ENCODE data around the gene NUP93. TPM values are rescaled to one million over a fixed set of nuclear protein-coding genes. Genes with fewer than 3 reads are reported as not detected.

Gene NUP93
- total RNA-seq, 1 experiment from 2014 or later: 144 TPM

DNA sequence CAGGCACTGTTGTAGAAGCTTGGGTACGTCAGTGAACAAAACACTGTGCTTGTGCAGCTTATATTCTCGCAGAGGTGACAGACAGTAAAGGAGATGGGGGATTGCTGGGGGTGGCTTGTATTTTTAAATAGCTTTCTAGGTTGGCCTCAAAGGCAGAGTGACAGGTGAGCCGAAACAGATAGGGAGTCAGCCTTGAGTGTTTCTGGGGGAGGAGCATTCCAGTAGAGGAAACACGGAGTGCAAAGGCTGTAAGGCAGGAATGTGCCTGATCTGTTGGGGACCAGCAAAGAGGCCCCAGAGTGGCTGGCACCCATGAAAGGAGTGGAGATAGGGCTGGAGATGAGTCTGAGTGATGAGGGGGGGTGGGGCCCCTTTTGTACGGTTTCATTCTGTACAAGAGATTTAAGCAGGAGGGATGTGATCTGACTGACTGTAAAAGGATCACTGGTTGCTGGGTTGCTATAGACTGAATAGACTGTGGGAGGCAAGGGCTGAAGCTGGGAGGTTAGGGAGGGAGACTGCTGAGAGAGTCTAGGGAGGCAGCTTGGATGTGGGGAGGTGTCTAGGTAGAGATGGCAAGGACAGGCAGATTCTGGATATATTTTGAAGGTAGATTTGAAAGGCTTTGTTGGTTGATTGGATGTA, 15.2 kb downstream of the NUP93 start:
- H2AFZ ChIP-seq (ENCODE audit: low read depth, low read length, poor library complexity, severe bottlenecking): no peak overlapping the region
- RAD21 ChIA-PET (ENCODE audit: low non-redundant PET in 1 of 2, low total read pairs in 2 of 2, uncharacterized antibody in 2 of 2, unreplicated experiment in 2 of 2): no interaction called here
- H3K4me2 ChIP-seq (ENCODE audit: low read length): no peak overlapping the region
- no peak overlapping the region for H3K4me3 ChIP-seq (replicated peaks in 1 of 2; ENCODE audit: low read depth in 1 of 2, low read length in 2 of 2)
- intact Hi-C loops (cut with micrococcal nuclease): no loop called here
- no peak for TF ChIP-seq CEBPB (IDR thresholded peaks at IDR 0.05; ENCODE audit: low read depth)
- peaks cover 8% of the 10 kb centered on the region; the same call in 1 of the 2 replicates for H4K20me1 ChIP-seq (ENCODE audit: insufficient read depth)
- peaks cover 89% of the 10 kb centered on the region for H3K79me2 ChIP-seq (ENCODE audit: insufficient read depth, low read length)
- H3K27me3 ChIP-seq (ENCODE audit: insufficient read depth, low read length): no peaks in the 10 kb centered on the region
- H3K9me3 ChIP-seq (ENCODE audit: control insufficient read depth in 1 of 2, insufficient read depth in 1 of 2, low read depth in 1 of 2, low read length in 2 of 2): no peaks in the 10 kb centered on the region
- peaks cover 3 to 12% of the 10 kb centered on the region in 2 experiments; a peak in 1 of 4 replicates for H3K36me3 ChIP-seq (ENCODE audit: control insufficient read depth in 1 of 2, insufficient read depth in 2 of 2, low read length in 2 of 2)
- peaks cover 0 to 22% of the 10 kb centered on the region in 2 experiments; a peak in 2 of 4 replicates for H3K4me1 ChIP-seq (ENCODE audit: control insufficient read depth in 1 of 2, insufficient read depth in 2 of 2, low read length in 2 of 2)
- no peak overlapping the region for H3K27ac ChIP-seq (ENCODE audit: low read depth, low read length)
- BruUV-seq (replicated peaks): no TSS peak
- H3K9ac ChIP-seq (ENCODE audit: low read length): no peak overlapping the region
- CTCF ChIA-PET: no interaction called here
- DNase-seq (ENCODE audit: low read depth, low spot score) (no peak), ATAC-seq (no peak)
- POLR2A ChIA-PET: no interaction called here
- no peaks in the 10 kb centered on the region for H3K9me2 ChIP-seq (ENCODE audit: insufficient read depth)

DNA sequence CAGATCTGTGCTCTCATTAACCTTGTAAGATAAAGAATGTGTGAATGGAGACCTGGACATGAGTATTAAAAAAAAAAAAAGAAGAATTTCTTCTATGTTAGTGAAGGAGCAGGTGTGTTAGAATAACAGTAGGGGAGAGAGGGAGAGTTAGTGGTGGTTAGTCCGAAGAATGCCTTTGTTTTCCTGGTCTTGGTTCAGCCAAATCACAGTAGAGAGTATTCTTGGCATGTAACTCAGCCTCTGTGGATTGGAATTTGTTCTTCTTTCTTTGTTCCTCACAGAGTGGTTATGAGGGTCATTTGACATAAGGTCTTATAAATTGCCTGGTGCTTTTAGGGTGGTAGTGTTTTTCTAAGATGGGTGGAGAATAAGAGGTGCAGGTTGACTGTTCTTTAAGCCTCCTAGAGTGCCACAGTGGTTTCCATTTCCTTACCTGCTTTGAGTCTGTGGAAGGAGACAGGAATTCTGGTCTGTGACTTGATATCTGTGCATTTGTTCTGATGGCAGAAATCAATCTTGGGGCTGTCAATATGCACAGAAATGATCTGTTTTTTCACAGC, 17.6 kb downstream of the NUP93 start:
- no peak for ATAC-seq
- Histone ChIP-seq H3K9ac (ENCODE audit: low read length) (no peak overlapping the region), H3K4me1 (ENCODE audit: control insufficient read depth in 1 of 2, insufficient read depth in 2 of 2, low read length in 2 of 2) (peaks cover 0 to 11% of the 10 kb centered on the region in 2 experiments; a peak in 2 of 4 replicates), H3K27ac (ENCODE audit: low read depth, low read length) (no peak overlapping the region), H3K9me3 (ENCODE audit: control insufficient read depth in 1 of 2, insufficient read depth in 1 of 2, low read depth in 1 of 2, low read length in 2 of 2) (no peaks in the 10 kb centered on the region), H4K20me1 (ENCODE audit: insufficient read depth) (peaks cover 8% of the 10 kb centered on the region; the same call in 1 of the 2 replicates), H2AFZ (ENCODE audit: low read depth, low read length, poor library complexity, severe bottlenecking) (no peak overlapping the region), H3K79me2 (ENCODE audit: insufficient read depth, low read length) (peaks cover 98% of the 10 kb centered on the region), H3K27me3 (ENCODE audit: insufficient read depth, low read length) (no peaks in the 10 kb centered on the region), H3K9me2 (ENCODE audit: insufficient read depth) (no peaks in the 10 kb centered on the region), H3K4me3 (replicated peaks in 1 of 2; ENCODE audit: low read depth in 1 of 2, low read length in 2 of 2) (no peak overlapping the region), H3K36me3 (ENCODE audit: control insufficient read depth in 1 of 2, insufficient read depth in 2 of 2, low read length in 2 of 2) (peaks cover 3 to 16% of the 10 kb centered on the region in 2 experiments; a peak in 1 of 4 replicates), H3K4me2 (ENCODE audit: low read length) (no peak overlapping the region)
- TF ChIP-seq CEBPB (IDR thresholded peaks at IDR 0.05; ENCODE audit: low read depth): no peak
- TF ChIP-seq, protein P1, sequence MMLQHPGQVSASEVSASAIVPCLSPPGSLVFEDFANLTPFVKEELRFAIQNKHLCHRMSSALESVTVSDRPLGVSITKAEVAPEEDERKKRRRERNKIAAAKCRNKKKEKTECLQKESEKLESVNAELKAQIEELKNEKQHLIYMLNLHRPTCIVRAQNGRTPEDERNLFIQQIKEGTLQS (IDR thresholded peaks at IDR 0.05): no peak
- no peak for TF ChIP-seq FOSL1 (IDR thresholded peaks at IDR 0.05; ENCODE audit: low read depth)
- TF ChIP-seq ZNF274 (IDR thresholded peaks at IDR 0.05; ENCODE audit: low read depth, low read length): no peak
- TF ChIP-seq, protein P2, sequence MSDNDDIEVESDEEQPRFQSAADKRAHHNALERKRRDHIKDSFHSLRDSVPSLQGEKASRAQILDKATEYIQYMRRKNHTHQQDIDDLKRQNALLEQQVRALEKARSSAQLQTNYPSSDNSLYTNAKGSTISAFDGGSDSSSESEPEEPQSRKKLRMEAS (IDR thresholded peaks at IDR 0.05): no peak
- no peak for DNase-seq (ENCODE audit: low read depth, low spot score)
- POLR2A ChIA-PET: no interaction called here
- RAD21 ChIA-PET (ENCODE audit: low non-redundant PET in 1 of 2, low total read pairs in 2 of 2, uncharacterized antibody in 2 of 2, unreplicated experiment in 2 of 2): no interaction called here
- no TSS peak for BruUV-seq (replicated peaks)
- CTCF ChIA-PET: no interaction called here
- intact Hi-C loops (cut with micrococcal nuclease): no loop called here

Measured in HCT116 (cell line).